ENCODE data around the gene MAP4K3.

- TF ChIP-seq ZNF70 (CRISPR knock-in tag; IDR thresholded peaks at IDR 0.05) (no peak), TSHZ2 (CRISPR knock-in tag; IDR thresholded peaks at IDR 0.05) (no peak), BACH2 (CRISPR knock-in tag; IDR thresholded peaks at IDR 0.05; ENCODE audit: borderline replicate concordance) (no peak), RARB (CRISPR knock-in tag; IDR thresholded peaks at IDR 0.05) (no peak), ZNF565 (CRISPR knock-in tag; conservative IDR thresholded peaks at IDR 0.05; ENCODE audit: low read depth) (no peak), ESRRG (CRISPR knock-in tag; IDR thresholded peaks at IDR 0.05) (no peak), TOX (CRISPR knock-in tag; IDR thresholded peaks at IDR 0.05; ENCODE audit: borderline replicate concordance) (no peak), TCF4 (CRISPR knock-in tag; IDR thresholded peaks at IDR 0.05; ENCODE audit: borderline replicate concordance) (no peak), CREB5 (CRISPR knock-in tag; IDR thresholded peaks at IDR 0.05; ENCODE audit: low read depth) (no peak), GLIS3 (CRISPR knock-in tag; IDR thresholded peaks at IDR 0.05) (no peak), SNAI2 (CRISPR knock-in tag; IDR thresholded peaks at IDR 0.05) (no peak), PATZ1 (CRISPR knock-in tag; IDR thresholded peaks at IDR 0.05; ENCODE audit: borderline replicate concordance) (no peak)
Observed at GRCh38 chr2:39240758-39241157, 196.3 kb downstream of the MAP4K3 start.
